ENCODE measurements around the gene SERPINB4. TPM values are rescaled to one million over a fixed set of nuclear protein-coding genes. Genes with fewer than 3 reads are reported as not detected.

The SERPINB4 gene
- 0.16 to 0.26 TPM (median 0.20 TPM) in 5 replicates for total RNA-seq (2022; extraction: Qiagen RNA extraction; ENCODE audit: low read depth)

GRCh38 chr18:63644142-63644541, at the start of gene SERPINB4:
Gene SERPINB4 (minus strand): TSS chr18:63644256. CDS start chr18:63643577, 679 bp downstream.

GRCh38 chr18:63661750-63662149, 17.7 kb upstream of the SERPINB4 start, which contains the start of gene SERPINB3:
Gene SERPINB3 (minus strand): TSS chr18:63661893. CDS start chr18:63661216, 677 bp downstream.

Other genes starting within 250 kb of the SERPINB4 start
- 19.7 to 25.0 TPM (median 20.9 TPM) in 5 replicates for gene VPS4B, start 221.8 kb downstream of the SERPINB4 start, total RNA-seq (2022; extraction: Qiagen RNA extraction; ENCODE audit: low read depth)
- gene SERPINB5, start 167.3 kb downstream of the SERPINB4 start, total RNA-seq (2022; extraction: Qiagen RNA extraction; ENCODE audit: low read depth): 0.07 to 0.16 TPM (median 0.10 TPM) in 4 of 5 replicates, not detected in the other
- not detected in 5 replicates for gene SERPINB12, start 101.9 kb downstream of the SERPINB4 start, total RNA-seq (2022; extraction: Qiagen RNA extraction; ENCODE audit: low read depth)
- gene SERPINB13, start 56.9 kb downstream of the SERPINB4 start, total RNA-seq (2022; extraction: Qiagen RNA extraction; ENCODE audit: low read depth): not detected in 5 replicates
- gene SERPINB3, start 17.6 kb upstream of the SERPINB4 start, total RNA-seq (2022; extraction: Qiagen RNA extraction; ENCODE audit: low read depth): 0.09 to 0.26 TPM (median 0.17 TPM) in 4 of 5 replicates, not detected in the other
- 0.11 TPM in 1 of 5 replicates, not detected in the others for gene SERPINB11, start 58.7 kb upstream of the SERPINB4 start, total RNA-seq (2022; extraction: Qiagen RNA extraction; ENCODE audit: low read depth)
- gene SERPINB7, start 131.2 kb upstream of the SERPINB4 start, total RNA-seq (2022; extraction: Qiagen RNA extraction; ENCODE audit: low read depth): 1.7 to 3.3 TPM (median 2.8 TPM) in 5 replicates
- 0.06 to 0.08 TPM (median 0.07 TPM) in 3 of 5 replicates, not detected in the others for gene SERPINB2, start 243.4 kb upstream of the SERPINB4 start, total RNA-seq (2022; extraction: Qiagen RNA extraction; ENCODE audit: low read depth)

Data from A549 treated with CpdA at 1 μM for 4 hours (cell line).